GM12872 (cell line): ENCODE results near the gene ATRNL1.

Experiments used
- TF ChIP-seq, protein P1 (sequence below): IDR thresholded peaks from 3 replicates; pipeline ENCODE4 v1.5.1; 2011; ENCODE audit warnings: low read depth, mild to moderate bottlenecking, low read length, moderate library complexity; ENCODE audit not compliant: insufficient read depth

The ATRNL1 gene

DNA sequence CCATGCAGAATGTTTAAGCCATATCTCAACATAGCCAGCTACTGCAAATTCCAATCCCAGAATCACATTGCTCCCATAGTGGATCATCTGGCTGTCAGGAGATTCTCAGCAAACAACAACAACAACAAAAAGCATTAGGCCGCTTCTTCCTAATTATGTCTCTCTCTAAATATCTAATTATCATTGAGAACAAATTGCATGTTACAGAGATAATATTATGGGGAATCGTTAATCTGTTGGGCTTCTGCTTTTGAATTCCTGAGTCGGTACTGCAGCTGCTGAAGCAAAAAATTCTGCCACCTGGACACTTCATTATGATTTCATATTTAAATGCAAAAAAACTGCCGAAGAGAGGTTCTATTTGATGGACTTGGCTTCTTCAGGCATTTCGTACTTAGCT lies 791.2 kb downstream of the ATRNL1 start:
- TF ChIP-seq, protein P1, sequence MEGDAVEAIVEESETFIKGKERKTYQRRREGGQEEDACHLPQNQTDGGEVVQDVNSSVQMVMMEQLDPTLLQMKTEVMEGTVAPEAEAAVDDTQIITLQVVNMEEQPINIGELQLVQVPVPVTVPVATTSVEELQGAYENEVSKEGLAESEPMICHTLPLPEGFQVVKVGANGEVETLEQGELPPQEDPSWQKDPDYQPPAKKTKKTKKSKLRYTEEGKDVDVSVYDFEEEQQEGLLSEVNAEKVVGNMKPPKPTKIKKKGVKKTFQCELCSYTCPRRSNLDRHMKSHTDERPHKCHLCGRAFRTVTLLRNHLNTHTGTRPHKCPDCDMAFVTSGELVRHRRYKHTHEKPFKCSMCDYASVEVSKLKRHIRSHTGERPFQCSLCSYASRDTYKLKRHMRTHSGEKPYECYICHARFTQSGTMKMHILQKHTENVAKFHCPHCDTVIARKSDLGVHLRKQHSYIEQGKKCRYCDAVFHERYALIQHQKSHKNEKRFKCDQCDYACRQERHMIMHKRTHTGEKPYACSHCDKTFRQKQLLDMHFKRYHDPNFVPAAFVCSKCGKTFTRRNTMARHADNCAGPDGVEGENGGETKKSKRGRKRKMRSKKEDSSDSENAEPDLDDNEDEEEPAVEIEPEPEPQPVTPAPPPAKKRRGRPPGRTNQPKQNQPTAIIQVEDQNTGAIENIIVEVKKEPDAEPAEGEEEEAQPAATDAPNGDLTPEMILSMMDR, result no peak

GRCh38 chr10:115895166-115895565 lies 802.0 kb downstream of the ATRNL1 start:
- TF ChIP-seq, protein P1, result no peak

DNA sequence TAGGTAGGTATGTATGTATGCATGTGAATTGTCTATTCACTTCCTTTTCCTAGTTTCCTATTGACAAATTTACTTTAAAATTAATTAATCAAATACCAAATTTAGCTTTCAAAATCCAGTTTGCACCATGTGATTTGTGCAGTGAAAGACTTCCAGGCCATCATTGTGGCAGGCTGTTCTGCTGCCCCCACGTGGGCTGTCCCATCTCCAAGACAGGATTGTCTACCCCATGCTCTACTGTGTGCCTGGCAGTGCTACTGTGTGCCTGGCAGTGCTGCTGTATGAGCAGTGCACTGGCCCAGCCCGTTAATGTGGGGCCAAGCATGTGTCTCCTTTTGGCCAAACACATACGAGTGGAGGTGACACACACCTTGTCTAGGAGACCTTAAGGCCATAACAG lies 805.1 kb downstream of the ATRNL1 start:
- TF ChIP-seq, protein P1, result no peak

DNA sequence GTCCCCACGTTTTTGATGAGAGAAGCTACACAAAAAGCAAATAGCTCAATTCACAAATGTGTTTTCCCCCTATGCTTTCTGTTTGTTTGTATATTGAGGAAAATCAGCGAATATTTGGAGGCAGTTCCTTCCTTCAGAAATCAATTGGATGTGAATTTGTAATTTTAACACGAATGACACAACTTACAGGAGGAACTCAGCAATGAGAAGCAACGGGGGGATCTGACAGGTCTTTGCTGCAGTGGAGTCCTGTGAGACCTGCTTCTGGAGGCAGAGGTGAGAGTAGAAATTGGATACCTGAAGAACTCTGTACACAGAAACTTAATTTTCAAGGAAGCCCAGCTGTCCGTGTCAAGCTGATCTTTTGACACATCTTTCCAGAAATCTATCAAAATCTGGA lies 809.4 kb downstream of the ATRNL1 start:
- TF ChIP-seq, protein P1, result no peak

- TF ChIP-seq, protein P1, result no peak
Observed at GRCh38 chr10:115903207-115903606, 810.0 kb downstream of the ATRNL1 start.

GRCh38 chr10:115903845-115904244 lies 810.7 kb downstream of the ATRNL1 start:
- TF ChIP-seq, protein P1, result no peak

DNA sequence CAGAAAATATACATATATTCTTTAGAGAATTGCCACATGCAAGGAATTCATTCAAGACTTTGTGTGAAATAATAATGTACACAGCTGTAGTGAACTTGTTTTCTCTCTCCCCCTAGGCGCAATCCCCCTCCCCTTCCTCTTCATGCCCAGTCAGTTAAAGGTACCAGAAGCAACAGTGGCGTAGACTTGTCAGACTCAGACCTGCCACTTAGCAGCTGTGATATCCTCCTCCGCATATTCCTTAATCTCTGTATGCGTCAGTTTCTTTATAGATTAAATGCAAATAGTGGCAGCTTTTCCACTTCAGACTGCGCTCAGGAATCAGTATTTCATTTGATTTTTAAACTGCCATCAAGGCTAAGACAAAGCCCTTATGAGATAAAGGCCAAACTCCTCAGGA lies 815.9 kb downstream of the ATRNL1 start:
- TF ChIP-seq, protein P1, result no peak

DNA sequence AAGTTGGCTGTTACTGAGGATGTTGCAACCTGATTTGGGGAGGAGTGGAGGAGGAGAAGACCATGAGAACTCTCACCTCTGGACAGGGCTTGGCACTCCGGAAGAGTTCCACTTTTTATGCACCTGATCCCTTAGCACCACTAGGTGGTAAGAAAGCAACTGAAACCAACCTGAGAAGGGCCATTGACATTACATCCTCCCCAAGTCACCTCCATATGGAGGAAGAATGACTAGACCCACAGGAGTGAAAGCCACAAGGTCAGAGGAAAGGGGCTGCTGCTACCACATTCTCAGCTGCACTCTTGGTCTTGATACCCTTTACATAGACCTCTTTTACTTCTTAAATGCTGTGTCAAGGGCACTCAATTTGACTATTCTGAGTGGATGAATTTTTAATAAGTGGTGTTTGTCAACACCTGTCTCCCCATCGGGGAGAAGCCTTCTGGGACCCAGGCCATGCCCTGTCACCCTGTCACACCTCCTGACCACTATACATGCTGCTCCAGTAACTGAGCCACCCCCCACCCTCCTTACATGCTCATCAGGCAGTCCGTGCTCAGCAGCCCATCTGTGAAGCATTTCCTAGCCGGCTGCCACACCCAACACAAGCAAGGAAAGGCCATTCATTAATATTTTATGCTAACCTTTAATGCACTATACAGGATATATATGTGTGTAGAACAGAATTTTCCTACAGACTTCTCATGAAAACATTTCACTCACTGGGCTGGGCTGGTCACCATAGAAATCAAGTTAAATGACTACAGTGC lies 817.0 kb downstream of the ATRNL1 start:
- TF ChIP-seq, protein P1, result no peak
